NT2/D1 (cell line): Measurements from ENCODE around the gene FBLN5.

Experiments used
- DNase-seq: peaks from one replicate; pipeline ENCODE4 v3.0.0-alpha.2; 2011; ENCODE audit warnings: low read depth, low spot score
- H3K27me3 ChIP-seq: 2 replicates; pipeline ENCODE4 v1.6.0; 2011; ENCODE audit warnings: mild to moderate bottlenecking; ENCODE audit not compliant: insufficient read length, insufficient read depth
- H3K36me3 ChIP-seq: 2 replicates; pipeline ENCODE4 v1.6.1; 2011; ENCODE audit warnings: mild to moderate bottlenecking, low read length, mixed read lengths; ENCODE audit not compliant: insufficient read depth, insufficient read length
- H3K4me1 ChIP-seq: 2 replicates; pipeline ENCODE4 v1.5.1; 2011; ENCODE audit not compliant: insufficient read depth, insufficient read length
- H3K4me3 ChIP-seq: 2 replicates; pipeline ENCODE4 v1.5.1; 2011; ENCODE audit warnings: low read depth; ENCODE audit not compliant: insufficient read length
- H3K9ac ChIP-seq: 2 replicates; pipeline ENCODE4 v1.6.0; 2011; ENCODE audit warnings: low read depth; ENCODE audit not compliant: insufficient read length
- H3K9me3 ChIP-seq: 2 replicates; pipeline ENCODE4 v1.5.1; 2011; ENCODE audit warnings: mild to moderate bottlenecking, low read length; ENCODE audit not compliant: insufficient read depth
- SUZ12 ChIP-seq: IDR thresholded peaks from 2 replicates; pipeline ENCODE4 v1.6.1; 2011; ENCODE audit not compliant: insufficient read length, insufficient read depth; ENCODE audit errors: extremely low read depth
- YY1 ChIP-seq: IDR thresholded peaks from 2 replicates; pipeline ENCODE4 v1.6.1; 2011; ENCODE audit not compliant: insufficient read length, insufficient read depth
- ZNF274 ChIP-seq: IDR thresholded peaks from 2 replicates; pipeline ENCODE4 v1.6.1; 2011; ENCODE audit warnings: mild to moderate bottlenecking, low read depth, low read length

Gene FBLN5

DNA sequence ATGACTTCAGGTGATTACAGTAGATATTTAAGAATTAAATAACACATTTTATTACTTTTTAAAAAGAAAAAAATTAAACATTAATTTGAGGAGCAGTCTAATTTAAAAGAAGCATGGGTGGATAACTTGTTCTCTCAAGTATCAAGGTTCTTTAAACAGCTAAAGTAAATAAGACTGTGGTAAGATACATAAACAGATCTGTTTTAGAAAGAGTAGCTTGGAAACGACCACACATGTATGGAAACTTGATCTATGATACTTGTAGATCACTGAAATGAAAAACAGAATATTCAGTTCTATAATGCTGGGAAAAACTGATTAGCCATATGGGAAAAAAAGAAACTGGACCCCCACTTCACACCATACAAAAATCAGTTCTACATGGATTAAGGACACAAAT lies 116.2 kb downstream of the FBLN5 start:
- Histone ChIP-seq H3K4me3 (no peak overlapping the region), H3K4me1 (no peaks in the 10 kb centered on the region), H3K36me3 (no peaks in the 10 kb centered on the region), H3K27me3 (peaks cover 14% of the 10 kb centered on the region), H3K9ac (no peak overlapping the region), H3K9me3 (peaks cover 6% of the 10 kb centered on the region; the same call in 1 of the 2 replicates)
- no peak for TF ChIP-seq YY1
- no peak for TF ChIP-seq ZNF274
- no peak for TF ChIP-seq SUZ12
- DNase-seq = no peak

- Histone ChIP-seq H3K27me3 (peaks cover 12% of the 10 kb centered on the region), H3K4me3 (no peak overlapping the region), H3K9ac (no peak overlapping the region), H3K4me1 (no peaks in the 10 kb centered on the region), H3K9me3 (peaks cover 6% of the 10 kb centered on the region; the same call in 1 of the 2 replicates), H3K36me3 (no peaks in the 10 kb centered on the region)
- DNase-seq = peak; percentile 52
- no peak for TF ChIP-seq YY1
- no peak for TF ChIP-seq ZNF274
- TF ChIP-seq SUZ12 = no peak
Measured at GRCh38 chr14:91830777-91831176, 116.7 kb downstream of the FBLN5 start.

DNA sequence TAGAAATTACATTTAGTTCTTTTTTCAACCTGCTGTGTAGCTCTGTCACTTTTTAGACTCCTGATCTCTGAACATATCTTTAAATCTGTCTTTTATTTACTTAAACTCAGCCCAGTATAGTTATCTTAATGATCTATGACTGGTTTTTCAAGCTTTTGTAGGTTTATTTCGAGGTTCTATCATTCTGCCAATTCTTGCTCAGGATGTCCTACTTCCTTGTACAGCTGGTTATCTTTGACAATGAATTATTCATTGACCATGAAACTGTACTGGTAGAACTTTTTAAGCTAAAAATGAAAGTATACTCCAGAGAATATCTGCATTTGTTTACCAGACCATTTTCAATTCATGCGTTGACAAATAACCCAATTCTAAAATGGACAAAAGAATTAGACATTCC lies 118.0 kb downstream of the FBLN5 start:
- H3K4me3 ChIP-seq = no peak overlapping the region
- TF ChIP-seq ZNF274 (no peak), SUZ12 (no peak), YY1 (no peak)

GRCh38 chr14:91827746-91828145 lies 119.7 kb downstream of the FBLN5 start:
- TF ChIP-seq ZNF274 (no peak), SUZ12 (no peak), YY1 (no peak)
- no peak overlapping the region for H3K4me3 ChIP-seq
- H3K9ac ChIP-seq = no peak overlapping the region
- no peaks in the 10 kb centered on the region for H3K4me1 ChIP-seq
- H3K27me3 ChIP-seq = no peaks in the 10 kb centered on the region
- no peaks in the 10 kb centered on the region for H3K36me3 ChIP-seq
- no peak for DNase-seq
- H3K9me3 ChIP-seq = peaks cover 6% of the 10 kb centered on the region; the same call in 1 of the 2 replicates

More for the DNA sequence above, 118.0 kb downstream of the FBLN5 start:
- H3K36me3 ChIP-seq = no peaks in the 10 kb centered on the region
- no peak overlapping the region for H3K9ac ChIP-seq
- no peak for DNase-seq
- no peaks in the 10 kb centered on the region for H3K4me1 ChIP-seq
- H3K27me3 ChIP-seq = no peaks in the 10 kb centered on the region
- peaks cover 6% of the 10 kb centered on the region; the same call in 1 of the 2 replicates for H3K9me3 ChIP-seq
